Progenitor cell of endocrine pancreas (in vitro differentiated cells): ENCODE results near the gene ITPR3. TPM values are rescaled to one million over a fixed set of nuclear protein-coding genes. Genes with fewer than 3 reads are reported as not detected.

ENCODE experiments used
- DNase-seq: peaks from one replicate; pipeline ENCODE4 v3.0.0; 2021; ENCODE audit warnings: low spot score; ENCODE audit not compliant: unreplicated experiment
- H3K27ac Mint-ChIP-seq: 2 replicates; pipeline ENCODE4 v1.8.0; 2021; ENCODE audit warnings: mild to moderate bottlenecking, moderate library complexity, mixed read lengths
- H3K27me3 Mint-ChIP-seq: 2 replicates; pipeline ENCODE4 v1.8.0; 2021; ENCODE audit warnings: mixed read lengths
- H3K36me3 Mint-ChIP-seq: 2 replicates; pipeline ENCODE4 v1.8.0; 2022; ENCODE audit warnings: mixed read lengths; ENCODE audit not compliant: insufficient read depth
- H3K4me1 Mint-ChIP-seq: 2 replicates; pipeline ENCODE4 v1.8.0; 2021; ENCODE audit warnings: low read depth, mixed read lengths
- H3K4me3 Mint-ChIP-seq: 2 replicates; pipeline ENCODE4 v1.8.0; 2021; ENCODE audit warnings: low read depth, mild to moderate bottlenecking, moderate library complexity, mixed read lengths
- H3K9me3 Mint-ChIP-seq: 2 replicates; pipeline ENCODE4 v1.8.0; 2021; ENCODE audit warnings: low read depth, mixed read lengths
- CTCF ChIP-seq: fragments of 200-600 bp; sonication (generic); IDR thresholded peaks from one replicate; pipeline ENCODE4 v1.5.0; 2021; ENCODE audit warnings: antibody characterized with exemption, mild to moderate bottlenecking; ENCODE audit not compliant: unreplicated experiment
- total RNA-seq: library from RNA; stranded (reverse); gene quantifications from 2 replicates; pipeline ENCODE4 v1.2.1, GENCODE V29; 2021

The ITPR3 gene
- total RNA-seq, 1 donor from 2014 or later: 28.3 TPM

- no peaks in the 10 kb centered on the region for H3K36me3 Mint-ChIP-seq
- peak; percentile 36 for TF ChIP-seq CTCF
- H3K9me3 Mint-ChIP-seq: no peaks in the 10 kb centered on the region
- peaks cover 8% of the 10 kb centered on the region for H3K4me1 Mint-ChIP-seq
- H3K27ac Mint-ChIP-seq: no peak overlapping the region
- no peak overlapping the region for H3K4me3 Mint-ChIP-seq
- no peaks in the 10 kb centered on the region for H3K27me3 Mint-ChIP-seq
- no peak for DNase-seq
These were observed 37.4 kb upstream of the ITPR3 start for GRCh38 chr6:33583591-33584155.

GRCh38 chr6:33584700-33585402 is 36.3 kb upstream of the ITPR3 start:
- no peak for DNase-seq
- Mint-ChIP-seq H3K36me3 (no peaks in the 10 kb centered on the region), H3K27ac (peak overlapping the region; percentile 45), H3K4me3 (no peak overlapping the region), H3K4me1 (peaks cover 7% of the 10 kb centered on the region), H3K9me3 (no peaks in the 10 kb centered on the region), H3K27me3 (no peaks in the 10 kb centered on the region)
- TF ChIP-seq CTCF: no peak

- peak; percentile 71 for DNase-seq
- Mint-ChIP-seq H3K27ac (no peak overlapping the region), H3K4me1 (peaks cover 8% of the 10 kb centered on the region), H3K27me3 (no peaks in the 10 kb centered on the region), H3K36me3 (no peaks in the 10 kb centered on the region), H3K9me3 (no peaks in the 10 kb centered on the region), H3K4me3 (no peak overlapping the region)
- TF ChIP-seq CTCF: peak; percentile 86
These were observed 35.6 kb upstream of the ITPR3 start for GRCh38 chr6:33585403-33586107.

GRCh38 chr6:33586108-33586640 is 34.9 kb upstream of the ITPR3 start:
- Mint-ChIP-seq H3K36me3 (no peaks in the 10 kb centered on the region), H3K27ac (no peak overlapping the region), H3K4me1 (peaks cover 14% of the 10 kb centered on the region), H3K4me3 (no peak overlapping the region), H3K9me3 (no peaks in the 10 kb centered on the region), H3K27me3 (no peaks in the 10 kb centered on the region)
- no peak for TF ChIP-seq CTCF
- no peak for DNase-seq

- peaks cover 21% of the 10 kb centered on the region for H3K4me1 Mint-ChIP-seq
- H3K27ac Mint-ChIP-seq: no peak overlapping the region
- no peak for DNase-seq
- no peaks in the 10 kb centered on the region for H3K36me3 Mint-ChIP-seq
- TF ChIP-seq CTCF: no peak
- H3K9me3 Mint-ChIP-seq: no peaks in the 10 kb centered on the region
- no peak overlapping the region for H3K4me3 Mint-ChIP-seq
- no peaks in the 10 kb centered on the region for H3K27me3 Mint-ChIP-seq
These were observed 33.6 kb upstream of the ITPR3 start for GRCh38 chr6:33587529-33587928.
